ENCODE results near the gene MRPL51. TPM values are rescaled to one million over a fixed set of nuclear protein-coding genes. Genes with fewer than 3 reads are reported as not detected.
A peak's percentile ranks its signal among the peaks of the same experiment; 100 is the strongest.
"Not testable (repeated sequence)": the region's sequence is repeated elsewhere in the genome, so short reads cannot be mapped to it uniquely, and the experiment has no call there.

MRPL51 gene
- total and polyA plus RNA-seq, 3 experiments from 2014 or later: 222 to 327 (median 317) TPM

DNA sequence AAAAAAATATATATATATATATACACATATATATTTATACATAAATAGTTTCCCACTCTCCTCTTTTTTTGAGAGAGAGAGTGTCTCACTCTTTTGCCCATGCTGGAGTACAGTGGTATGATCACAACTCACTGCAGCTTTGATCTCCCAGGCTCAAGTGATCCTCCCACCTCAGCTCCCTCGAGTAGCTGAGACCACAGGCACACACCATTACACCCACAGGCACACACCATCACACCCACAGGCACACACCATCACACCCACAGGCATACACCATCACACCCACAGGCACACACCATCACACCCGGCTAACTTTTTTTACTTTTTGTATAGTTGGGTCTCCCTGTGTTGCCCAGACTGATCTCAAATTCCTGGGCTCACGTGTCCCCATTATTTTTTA is 27.1 kb upstream of the MRPL51 start:
- Mint-ChIP-seq H3K27me3 (no peaks in the 10 kb centered on the region), H3K4me3 (no peak overlapping the region), H3K4me1 (peaks cover 0 to 5% (median 0%) of the 10 kb centered on the region in 3 donors), H3K27ac (peak overlapping the region in 4 of 8 donors; percentile 16 to 80 (median 64)), H3K9me3 (no peaks in the 10 kb centered on the region), H3K36me3 (peaks cover 24 to 81% (median 25%) of the 10 kb centered on the region in 3 donors)
- peaks cover 61% of the 10 kb centered on the region for H3K36me3 ChIP-seq (ENCODE audit: insufficient read depth, low read length)
- no peaks in the 10 kb centered on the region for H3K9me3 ChIP-seq (ENCODE audit: low read length)
- no peak overlapping the region for H3K27ac ChIP-seq (ENCODE audit: low read depth, low read length)
- DNase-seq: no peak
- CTCF ChIA-PET: interaction anchor here (1.5 kb wide), 1 partner anchor 17 kb away, joined by 4 read pairs; no protein-coding TSS in a partner anchor
- no peaks in the 10 kb centered on the region for H3K27me3 ChIP-seq (ENCODE audit: insufficient read depth, low read length, poor library complexity, severe bottlenecking)
- POLR2A ChIA-PET: no interaction called here
- H3K4me1 ChIP-seq (ENCODE audit: insufficient read depth, low read length): no peaks in the 10 kb centered on the region
- no peak overlapping the region for H3K4me3 ChIP-seq (ENCODE audit: low read length)

DNA sequence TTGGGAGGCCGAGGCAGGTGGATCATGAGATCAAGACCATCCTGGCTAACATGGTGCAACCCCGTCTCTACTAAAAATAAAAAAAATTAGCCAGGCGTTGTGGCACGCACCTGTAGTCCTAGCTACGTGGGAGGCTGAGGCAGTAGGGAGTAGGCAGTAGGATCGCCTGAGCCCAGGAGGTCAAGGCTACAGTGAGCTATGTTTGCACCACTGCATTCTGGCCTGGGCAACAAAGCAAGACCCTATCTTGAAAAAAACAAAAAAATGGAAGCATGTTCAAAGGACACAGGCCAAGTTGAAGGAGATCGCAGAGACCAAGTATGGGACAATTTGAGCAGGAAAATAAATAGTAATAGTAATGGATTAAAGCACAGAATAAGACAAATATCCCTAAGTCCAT is 15.0 kb upstream of the MRPL51 start:
- Histone ChIP-seq H3K27ac (ENCODE audit: low read depth, low read length) (no peak overlapping the region), H3K9me3 (ENCODE audit: low read length) (no peaks in the 10 kb centered on the region), H3K4me1 (ENCODE audit: insufficient read depth, low read length) (no peaks in the 10 kb centered on the region), H3K36me3 (ENCODE audit: insufficient read depth, low read length) (peaks cover 26% of the 10 kb centered on the region), H3K4me3 (ENCODE audit: low read length) (no peak overlapping the region), H3K27me3 (ENCODE audit: insufficient read depth, low read length, poor library complexity, severe bottlenecking) (no peaks in the 10 kb centered on the region)
- Mint-ChIP-seq H3K36me3 (peaks cover 16 to 52% (median 20%) of the 10 kb centered on the region in 3 donors), H3K4me3 (no peak overlapping the region), H3K4me1 (peaks cover 5 to 14% (median 10%) of the 10 kb centered on the region in 3 donors), H3K27me3 (peaks cover 0 to 1% of the 10 kb centered on the region in 2 donors), H3K9me3 (no peaks in the 10 kb centered on the region), H3K27ac (no peak overlapping the region)
- DNase-seq: no peak
- POLR2A ChIA-PET: no interaction called here
- CTCF ChIA-PET: interaction anchor here (1.2 to 1.3 kb wide), 2 partner anchors 15 to 20 kb away, joined by 3 to 5 read pairs; partner anchors contain the start of gene MRPL51

DNA sequence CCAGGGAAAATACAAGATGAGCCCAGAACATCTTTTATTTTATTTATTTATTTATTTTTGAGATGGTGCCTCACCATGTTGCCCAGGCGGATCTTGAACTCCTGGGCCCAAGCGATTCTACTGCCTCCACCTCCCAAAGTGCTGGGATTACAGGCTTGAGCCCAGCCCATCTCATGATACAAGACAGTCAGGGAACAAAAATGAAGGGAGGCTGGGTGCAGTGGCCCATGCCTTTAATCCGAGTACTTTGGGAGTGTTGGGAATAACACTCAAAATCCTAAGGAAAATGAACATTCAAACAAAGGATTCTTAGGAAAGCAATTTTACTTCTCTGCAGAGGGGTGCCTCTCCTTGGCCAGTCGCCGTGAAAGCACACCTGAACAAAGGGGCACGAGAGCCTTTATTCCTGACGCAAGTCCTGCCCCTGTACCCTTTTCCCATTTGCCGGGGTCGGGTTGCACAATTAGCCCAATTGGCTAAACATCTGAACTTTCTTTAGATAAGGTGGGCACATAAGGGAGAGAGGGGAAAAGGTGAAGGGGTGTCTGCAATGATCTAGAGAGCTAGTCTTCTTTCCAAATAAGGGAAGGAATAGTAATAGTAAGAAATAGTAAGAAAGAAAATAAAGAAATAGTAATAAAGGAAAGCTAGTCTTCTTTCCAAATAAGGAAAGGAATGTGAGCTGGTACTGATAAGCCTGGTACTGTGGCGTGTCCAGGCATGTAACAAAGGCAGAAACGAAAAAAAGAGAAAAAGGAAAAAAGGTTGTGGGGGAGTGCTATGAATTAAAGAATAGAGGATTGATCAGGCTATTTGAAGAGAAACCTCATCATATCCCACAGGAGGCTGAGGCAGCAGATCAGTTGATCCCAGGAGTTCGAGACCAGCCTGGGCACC is 14.3 kb upstream of the MRPL51 start:
- Histone ChIP-seq H3K4me1 (ENCODE audit: insufficient read depth, low read length) (no peaks in the 10 kb centered on the region), H3K27me3 (ENCODE audit: insufficient read depth, low read length, poor library complexity, severe bottlenecking) (no peaks in the 10 kb centered on the region), H3K9me3 (ENCODE audit: low read length) (no peaks in the 10 kb centered on the region), H3K36me3 (ENCODE audit: insufficient read depth, low read length) (peaks cover 20% of the 10 kb centered on the region), H3K27ac (ENCODE audit: low read depth, low read length) (no peak overlapping the region), H3K4me3 (ENCODE audit: low read length) (no peak overlapping the region)
- Mint-ChIP-seq H3K9me3 (no peaks in the 10 kb centered on the region), H3K4me1 (peaks cover 5 to 14% (median 10%) of the 10 kb centered on the region in 3 donors), H3K27ac (peak overlapping the region in 3 of 8 donors; percentile 67 to 83 (median 73)), H3K4me3 (no peak overlapping the region), H3K36me3 (peaks cover 12 to 46% (median 13%) of the 10 kb centered on the region in 3 donors), H3K27me3 (no peaks in the 10 kb centered on the region)
- POLR2A ChIA-PET: no interaction called here
- CTCF ChIA-PET: interaction anchor here (1.2 kb wide), 1 partner anchor 46 kb away, joined by 3 read pairs; no protein-coding TSS in a partner anchor
- DNase-seq: no peak

DNA sequence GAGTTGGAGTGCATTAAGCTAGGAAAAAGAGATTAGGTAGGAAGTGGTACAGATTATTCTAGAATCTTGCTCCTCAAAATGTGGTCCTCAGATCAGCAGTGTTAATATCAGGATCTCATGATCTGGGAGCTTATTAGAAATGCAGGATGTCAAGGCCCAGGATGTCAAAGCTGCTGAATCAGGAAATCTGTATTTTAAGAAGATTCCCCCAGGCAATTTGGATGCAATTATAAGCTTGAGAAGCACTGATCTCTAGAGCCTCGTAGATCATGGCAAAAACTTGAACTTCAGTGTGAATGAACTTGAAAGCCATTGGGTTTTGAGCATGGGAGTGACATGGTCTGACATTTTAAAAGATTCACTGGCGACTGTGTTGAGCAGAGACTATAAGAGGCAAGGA is 7.4 kb upstream of the MRPL51 start:
- Histone ChIP-seq H3K4me3 (ENCODE audit: low read length) (no peak overlapping the region), H3K36me3 (ENCODE audit: insufficient read depth, low read length) (peaks cover 5% of the 10 kb centered on the region), H3K9me3 (ENCODE audit: low read length) (no peaks in the 10 kb centered on the region), H3K4me1 (ENCODE audit: insufficient read depth, low read length) (peaks cover 4% of the 10 kb centered on the region), H3K27ac (ENCODE audit: low read depth, low read length) (no peak overlapping the region), H3K27me3 (ENCODE audit: insufficient read depth, low read length, poor library complexity, severe bottlenecking) (no peaks in the 10 kb centered on the region)
- POLR2A ChIA-PET: interaction anchor here (0.5 kb wide), 1 partner anchor 96 kb away, joined by 4 read pairs; no protein-coding TSS in a partner anchor
- no peaks in the 10 kb centered on the region for H3K9me3 Mint-ChIP-seq
- peak overlapping the region in 2 of 8 donors; percentile 31 to 50 for H3K27ac Mint-ChIP-seq
- DNase-seq: no peak
- CTCF ChIA-PET: interaction anchor here (1.0 kb wide), 1 partner anchor 37 kb away, joined by 3 read pairs; no protein-coding TSS in a partner anchor
- H3K4me1 Mint-ChIP-seq: peaks cover 7 to 18% (median 12%) of the 10 kb centered on the region in 3 donors
- no peak overlapping the region for H3K4me3 Mint-ChIP-seq
- H3K36me3 Mint-ChIP-seq: peaks cover 0 to 31% (median 0%) of the 10 kb centered on the region in 3 donors
- no peaks in the 10 kb centered on the region for H3K27me3 Mint-ChIP-seq

DNA sequence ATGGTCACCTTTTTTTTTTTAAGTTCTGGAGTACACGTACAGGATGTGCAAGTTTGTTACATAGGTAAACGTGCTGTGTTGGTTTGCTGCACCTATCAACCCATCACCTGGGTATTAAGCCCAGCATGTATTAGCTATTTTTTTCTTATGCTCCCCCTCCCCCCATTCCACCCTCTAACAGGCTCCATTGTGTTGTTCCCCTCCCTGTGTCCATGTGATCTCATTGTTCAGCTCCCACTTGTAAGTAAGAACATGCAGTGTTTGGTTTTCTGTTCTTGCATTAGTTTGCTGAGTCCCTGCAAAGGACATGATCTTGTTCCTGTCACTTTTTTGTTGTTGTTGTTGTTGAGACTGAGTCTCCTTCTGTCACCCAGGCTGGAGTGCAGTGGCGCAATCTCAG is 4.2 kb upstream of the MRPL51 start:
- Mint-ChIP-seq H3K27ac (peak overlapping the region in 3 of 8 donors; percentile 66 to 68 (median 68)), H3K4me3 (peak overlapping the region in 1 of 7 donors; percentile 77), H3K36me3 (peaks cover 0 to 31% (median 0%) of the 10 kb centered on the region in 3 donors), H3K4me1 (peaks cover 29 to 39% (median 36%) of the 10 kb centered on the region in 3 donors)
- H3K9me3 ChIP-seq (ENCODE audit: low read length); H3K9me3 Mint-ChIP-seq; POLR2A ChIA-PET; DNase-seq; H3K36me3 ChIP-seq (ENCODE audit: insufficient read depth, low read length); H3K27ac ChIP-seq (ENCODE audit: low read depth, low read length); H3K27me3 Mint-ChIP-seq; H3K4me3 ChIP-seq (ENCODE audit: low read length); H3K27me3 ChIP-seq (ENCODE audit: insufficient read depth, low read length, poor library complexity, severe bottlenecking): not testable (repeated sequence)
- CTCF ChIA-PET: interaction anchor here (0.9 to 3.7 kb wide), 3 partner anchors 14 to 41 kb away, joined by 3 to 14 read pairs (median 3); partner anchors contain the start of gene VAMP1
- peaks cover 21% of the 10 kb centered on the region for H3K4me1 ChIP-seq (ENCODE audit: insufficient read depth, low read length)

DNA sequence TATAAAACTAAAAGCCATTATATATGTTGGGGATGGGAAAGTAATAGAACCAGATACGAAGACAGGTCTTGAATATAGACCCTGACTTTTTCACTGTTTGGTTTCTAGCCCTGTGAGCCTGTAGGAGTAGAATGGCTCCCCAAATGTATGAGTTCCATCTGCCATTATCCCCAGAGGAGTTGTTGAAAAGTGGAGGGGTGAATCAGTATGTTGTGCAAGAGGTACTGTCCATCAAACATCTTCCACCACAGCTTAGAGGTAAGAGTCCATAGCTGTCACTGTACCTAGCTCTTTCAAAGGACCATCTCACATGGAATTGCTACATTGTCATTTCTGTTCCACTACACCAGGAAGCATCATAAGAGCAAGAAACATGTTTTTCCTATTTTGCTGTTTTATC is 1.9 kb upstream of the MRPL51 start:
- H3K36me3 ChIP-seq (ENCODE audit: insufficient read depth, low read length): peaks cover 9% of the 10 kb centered on the region
- POLR2A ChIA-PET: interaction anchor here (0.8 to 2.8 kb wide), 2 partner anchors 38 to 40 kb away, joined by 3 to 16 read pairs; partner anchors contain the start of gene GAPDH

DNA sequence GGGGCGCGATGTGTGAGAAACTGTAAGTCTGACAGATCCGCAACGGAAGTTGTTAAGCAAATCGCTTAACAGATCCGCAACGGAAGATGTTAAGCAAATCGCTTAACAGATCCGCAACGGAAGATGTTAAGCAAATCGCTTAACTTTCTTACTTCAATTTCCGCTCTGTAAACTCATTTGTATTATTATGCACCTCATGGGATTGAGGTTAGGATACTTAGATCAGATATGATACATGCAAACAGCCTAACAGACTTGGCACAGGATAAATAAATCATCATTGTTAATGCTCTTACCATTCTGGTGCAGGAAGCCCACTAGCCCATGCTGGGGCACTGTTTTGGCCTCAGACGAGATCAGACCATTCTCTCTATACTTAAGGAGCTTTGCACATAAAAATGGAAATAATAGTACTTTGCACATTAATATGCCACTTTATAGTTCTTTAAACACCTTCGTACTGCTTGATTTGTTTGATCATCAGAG is 1.2 kb upstream of the MRPL51 start:
- Mint-ChIP-seq H3K27me3 (peaks cover 0 to 2% of the 10 kb centered on the region in 2 donors), H3K9me3 (no peaks in the 10 kb centered on the region), H3K4me1 (peaks cover 34 to 44% (median 43%) of the 10 kb centered on the region in 3 donors), H3K4me3 (peak overlapping the region; percentile 87 to 99 (median 95)), H3K36me3 (peaks cover 0 to 36% (median 2%) of the 10 kb centered on the region in 3 donors), H3K27ac (peak overlapping the region; percentile 88 to 99 (median 94))
- Histone ChIP-seq H3K4me1 (ENCODE audit: insufficient read depth, low read length) (peaks cover 28% of the 10 kb centered on the region), H3K36me3 (ENCODE audit: insufficient read depth, low read length) (peaks cover 9% of the 10 kb centered on the region), H3K27ac (ENCODE audit: low read depth, low read length) (peak overlapping the region; percentile 76), H3K4me3 (ENCODE audit: low read length) (peak overlapping the region; percentile 93), H3K9me3 (ENCODE audit: low read length) (no peaks in the 10 kb centered on the region), H3K27me3 (ENCODE audit: insufficient read depth, low read length, poor library complexity, severe bottlenecking) (no peaks in the 10 kb centered on the region)
- ChIA-PET CTCF (interaction anchor here (0.8 to 3.7 kb wide), 5 partner anchors 29 to 159 kb away, joined by 3 to 14 read pairs (median 3); no protein-coding TSS in a partner anchor), POLR2A (interaction anchor here (0.8 to 2.8 kb wide), 2 partner anchors 38 to 40 kb away, joined by 3 to 16 read pairs; partner anchors contain the start of gene GAPDH)
- no peak for DNase-seq

More for the DNA sequence above, 1.9 kb upstream of the MRPL51 start:
- Mint-ChIP-seq H3K36me3 (peaks cover 0 to 38% (median 2%) of the 10 kb centered on the region in 3 donors), H3K27ac (peak overlapping the region; percentile 12 to 99 (median 94)), H3K4me3 (peak overlapping the region; percentile 19 to 99 (median 95)), H3K4me1 (peaks cover 34 to 44% (median 43%) of the 10 kb centered on the region in 3 donors), H3K27me3 (peaks cover 0 to 2% of the 10 kb centered on the region in 2 donors), H3K9me3 (no peaks in the 10 kb centered on the region)
- peaks cover 28% of the 10 kb centered on the region for H3K4me1 ChIP-seq (ENCODE audit: insufficient read depth, low read length)
- CTCF ChIA-PET: interaction anchor here (0.8 to 3.7 kb wide), 5 partner anchors 29 to 160 kb away, joined by 3 to 14 read pairs (median 3); no protein-coding TSS in a partner anchor
- H3K9me3 ChIP-seq (ENCODE audit: low read length): no peaks in the 10 kb centered on the region
- H3K27ac ChIP-seq (ENCODE audit: low read depth, low read length): no peak overlapping the region
- no peak for DNase-seq
- H3K4me3 ChIP-seq (ENCODE audit: low read length): peak overlapping the region; percentile 93
- no peaks in the 10 kb centered on the region for H3K27me3 ChIP-seq (ENCODE audit: insufficient read depth, low read length, poor library complexity, severe bottlenecking)

Data from CD8-positive, alpha-beta memory T cell (primary cell).